Fibroblast of peridontal ligament (primary cell): ENCODE results near the gene NOP58.
"Not testable (repeated sequence)": the region's sequence is repeated elsewhere in the genome, so short reads cannot be mapped to it uniquely, and the experiment has no call there.

Source experiments
- DNase-seq: peaks from one replicate; pipeline ENCODE4 v3.0.0-alpha.2; 2010; ENCODE audit errors: extremely low read depth

NOP58 gene

GRCh38 chr2:202265467-202266277, at the start of gene NOP58:
NOP58 (plus strand) TSS chr2:202265763; CDS start chr2:202265942, 179 bp downstream.
- peak; percentile 96 for DNase-seq

GRCh38 chr2:202221873-202222272, 43.7 kb upstream of the NOP58 start:
- DNase-seq = peak; percentile 19

- DNase-seq = peak; percentile 51
Observed at GRCh38 chr2:202237787-202238233, 27.8 kb upstream of the NOP58 start.

GRCh38 chr2:202238234-202239197, 27.0 kb upstream of the NOP58 start, which contains the start of gene SUMO1:
SUMO1 (minus strand) TSS chr2:202238597; CDS start chr2:202238451, 146 bp downstream.
- peak; percentile 82 for DNase-seq

- not testable (repeated sequence) for DNase-seq
Observed at GRCh38 chr2:202247710-202248109, 17.9 kb upstream of the NOP58 start.

GRCh38 chr2:202249521-202250253, 15.9 kb upstream of the NOP58 start:
- DNase-seq = no peak

- no peak for DNase-seq
Observed at GRCh38 chr2:202251494-202251893, 14.1 kb upstream of the NOP58 start.

- DNase-seq = peak; percentile 54
Observed at GRCh38 chr2:202261531-202261930, 4.0 kb upstream of the NOP58 start.

GRCh38 chr2:202267495-202267894, 1.9 kb downstream of the NOP58 start:
- peak; percentile 24 for DNase-seq

- DNase-seq = peak; percentile 43
Observed at GRCh38 chr2:202269585-202269984, 4.0 kb downstream of the NOP58 start.

- DNase-seq = no peak
Observed at GRCh38 chr2:202270487-202270886, 4.9 kb downstream of the NOP58 start.

- peak; percentile 75 for DNase-seq
Observed at GRCh38 chr2:202276078-202276720, 10.6 kb downstream of the NOP58 start.

GRCh38 chr2:202278036-202278760, 12.6 kb downstream of the NOP58 start:
- DNase-seq = peak; percentile 74

GRCh38 chr2:202278944-202279343, 13.4 kb downstream of the NOP58 start:
- peak; percentile 85 for DNase-seq

- no peak for DNase-seq
Observed at GRCh38 chr2:202286595-202286994, 21.0 kb downstream of the NOP58 start.

- no peak for DNase-seq
Observed at GRCh38 chr2:202289394-202290204, 24.0 kb downstream of the NOP58 start.

GRCh38 chr2:202290316-202290715, 24.8 kb downstream of the NOP58 start:
- DNase-seq = peak; percentile 18

- peak; percentile 60 for DNase-seq
Observed at GRCh38 chr2:202290970-202291369, 25.4 kb downstream of the NOP58 start.

GRCh38 chr2:202299712-202300111, 34.1 kb downstream of the NOP58 start:
- no peak for DNase-seq
